ENCODE results near the gene CDK17.
A peak's percentile ranks its signal among the peaks of the same experiment; 100 is the strongest.
"Not testable (repeated sequence)": the region's sequence is repeated elsewhere in the genome, so short reads cannot be mapped to it uniquely, and the experiment has no call there.

The CDK17 gene

DNA sequence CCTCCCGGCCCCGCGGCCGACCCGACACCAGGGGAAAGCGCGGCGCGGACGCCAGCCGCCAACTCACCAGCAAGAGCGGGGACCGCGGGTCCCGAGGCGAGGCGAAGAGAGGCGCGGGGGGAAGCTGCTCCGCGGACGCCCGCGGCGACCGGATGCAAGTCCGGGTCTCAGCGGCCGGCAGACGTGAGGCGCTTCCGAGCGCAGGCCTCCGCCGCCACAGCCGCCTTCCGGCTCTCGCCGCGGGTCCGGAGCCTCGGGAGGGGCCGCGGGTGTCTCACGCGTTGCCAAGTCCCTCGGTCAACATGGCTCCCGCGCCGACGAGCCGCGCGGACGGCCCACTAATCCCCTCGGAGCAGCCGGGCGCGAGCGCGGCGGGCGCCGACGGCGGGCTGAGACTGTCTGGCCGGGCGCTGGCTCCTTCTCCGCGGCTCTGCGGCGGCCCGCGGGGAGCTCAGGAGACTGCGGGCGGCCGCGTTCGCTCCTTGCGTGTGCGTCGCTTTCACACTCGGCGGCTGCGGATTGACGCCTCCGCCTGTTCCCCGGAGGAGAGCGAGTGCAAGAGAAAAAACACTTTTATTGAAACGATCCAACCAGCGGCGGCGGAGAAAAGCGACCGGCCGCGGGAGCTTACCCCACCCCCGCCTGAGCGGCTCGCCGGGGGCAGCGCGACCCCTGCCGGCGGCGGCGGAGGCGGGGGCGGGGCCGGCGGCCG lies at the start of gene CDK17:
Gene CDK17 (minus strand): TSS at position 521 of the 712 bp plus-strand sequence. CDS start 65,603 bp downstream, outside the sequence.
- DNase-seq = peak; percentile 70

DNA sequence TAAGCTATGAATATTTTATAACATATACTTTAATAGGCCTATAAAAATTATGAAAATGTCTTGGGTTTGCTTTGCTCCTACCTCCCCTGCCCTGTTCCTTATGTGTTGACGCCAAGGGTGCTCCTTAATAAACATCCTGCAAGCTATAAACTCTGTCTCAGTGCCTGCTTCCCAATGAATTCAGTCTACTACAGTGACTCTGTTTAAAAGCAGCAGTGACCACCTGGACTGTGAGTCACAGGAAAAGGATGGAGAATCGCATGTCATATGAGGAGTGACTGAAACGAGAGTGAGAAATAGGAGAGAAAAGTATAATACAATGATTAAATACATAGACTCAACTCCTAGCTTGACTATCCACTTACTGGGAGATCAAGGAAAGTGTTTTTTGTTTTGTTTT lies 48.1 kb upstream of the CDK17 start:
- DNase-seq = no peak

DNA sequence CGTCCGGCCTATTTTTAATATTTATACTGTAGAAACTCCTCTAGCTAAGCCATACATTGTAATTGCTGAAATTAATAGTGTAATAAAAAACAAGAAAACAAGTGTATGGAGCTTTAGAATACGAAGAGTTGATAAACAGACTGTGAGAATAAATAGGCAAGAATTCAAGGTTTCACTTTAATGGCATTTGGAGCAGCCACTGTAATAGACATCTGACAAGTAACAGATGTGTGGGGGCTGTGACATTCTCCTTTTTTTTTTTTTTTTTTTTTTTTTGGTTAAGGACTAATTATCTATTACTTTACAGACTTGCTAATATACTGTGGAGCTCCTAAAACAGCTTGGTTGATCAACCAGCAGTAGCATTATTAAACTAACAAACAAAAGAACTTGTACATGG lies 47.0 kb upstream of the CDK17 start:
- no peak for DNase-seq

DNA sequence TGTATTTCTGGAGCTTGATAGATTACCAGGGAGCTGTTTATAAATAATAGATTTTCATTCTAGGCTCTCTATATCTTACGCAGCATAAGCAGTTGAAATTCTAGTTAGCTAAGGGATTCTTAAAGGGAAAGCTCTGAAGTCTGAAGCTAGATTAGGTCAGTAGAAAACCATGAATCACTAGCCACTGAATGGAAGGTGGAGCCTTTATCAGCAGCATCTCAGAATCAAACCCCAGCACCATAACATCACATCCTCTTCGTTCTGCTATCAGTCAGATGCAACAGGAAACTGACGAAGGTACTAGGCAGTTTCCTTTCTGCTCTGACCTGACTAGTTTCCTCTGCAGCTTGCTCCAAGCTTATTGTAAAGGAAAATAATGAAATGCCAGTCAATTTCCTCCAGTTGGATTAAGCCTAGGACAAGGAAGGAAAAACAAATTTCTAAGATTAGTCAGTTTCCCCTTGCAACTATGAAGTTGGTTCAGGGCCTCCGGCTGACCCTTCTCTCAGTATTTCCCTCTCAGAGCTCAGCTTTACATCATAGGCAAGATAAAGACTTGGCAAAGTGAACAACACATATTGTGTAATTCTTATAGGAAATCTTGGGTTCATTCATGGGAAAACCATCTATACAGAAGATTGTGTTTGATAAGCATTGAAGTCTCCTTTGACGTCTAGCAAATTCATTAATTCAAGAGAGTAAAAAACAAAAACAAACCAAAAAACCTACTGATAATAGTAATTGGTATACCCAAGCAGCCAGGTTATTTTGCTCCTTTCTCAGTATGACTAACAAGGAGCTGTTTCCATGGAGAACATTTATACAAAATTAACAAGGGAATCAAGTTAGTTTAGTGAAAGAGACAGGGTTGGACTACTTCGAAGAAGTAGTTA lies 45.7 kb upstream of the CDK17 start:
- no peak for DNase-seq

DNA sequence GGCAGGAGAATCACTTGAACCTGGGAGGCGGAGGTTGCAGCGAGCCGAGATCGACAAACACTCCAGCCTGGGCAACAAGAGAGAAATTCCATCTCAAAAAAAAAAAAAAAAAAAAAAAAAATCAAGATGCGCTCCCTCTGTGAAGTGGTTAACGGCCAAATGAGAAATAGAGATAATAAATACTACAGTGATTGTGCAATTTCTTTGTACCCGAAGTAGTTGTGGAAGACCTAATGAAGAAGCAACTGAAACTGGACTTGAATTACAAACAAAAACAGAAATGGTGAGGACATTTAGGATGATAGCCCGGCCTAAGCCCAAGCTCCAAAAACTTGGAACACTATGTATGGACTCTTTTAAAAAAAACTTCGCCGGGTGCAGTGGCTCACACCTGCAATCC lies 44.2 kb upstream of the CDK17 start:
- no peak for DNase-seq

DNA sequence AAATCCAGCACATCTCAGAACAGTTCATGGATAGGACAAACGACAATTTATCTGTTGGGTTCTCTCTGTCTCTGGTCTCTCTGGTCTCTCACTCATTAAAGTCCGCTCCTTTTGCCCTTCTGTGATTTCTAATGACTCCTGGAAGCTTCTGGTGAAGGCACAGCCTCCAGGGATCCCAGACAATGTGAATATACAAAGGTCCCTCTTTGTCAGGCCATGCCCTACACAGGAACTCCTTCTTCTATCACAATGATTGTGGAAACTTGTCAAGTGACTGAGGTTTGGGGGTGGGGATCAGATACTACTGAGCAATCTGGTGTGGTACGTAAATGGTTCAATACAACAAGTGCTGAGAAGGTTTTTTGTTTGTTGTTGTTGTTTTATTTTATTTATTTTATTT lies 42.7 kb upstream of the CDK17 start:
- no peak for DNase-seq

DNA sequence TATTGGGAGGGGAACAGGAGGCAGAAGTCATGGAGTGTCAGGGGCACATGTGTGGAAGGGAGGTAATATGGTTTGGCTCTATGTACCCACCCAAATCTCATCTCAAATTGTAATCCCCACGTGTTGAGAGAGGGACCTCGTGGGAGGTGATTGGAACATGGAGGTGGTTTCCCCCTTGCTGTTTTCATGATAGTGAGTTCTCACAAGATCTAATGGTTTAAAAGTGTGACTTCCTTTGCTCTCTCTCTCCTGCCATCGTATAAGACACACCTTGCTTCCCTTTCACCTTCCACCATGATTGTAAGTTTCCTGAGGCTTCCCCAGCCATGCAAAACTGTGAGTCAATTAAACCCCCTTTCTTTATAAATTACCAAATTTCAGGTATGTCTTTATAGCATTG lies 41.6 kb upstream of the CDK17 start:
- DNase-seq = no peak

DNA sequence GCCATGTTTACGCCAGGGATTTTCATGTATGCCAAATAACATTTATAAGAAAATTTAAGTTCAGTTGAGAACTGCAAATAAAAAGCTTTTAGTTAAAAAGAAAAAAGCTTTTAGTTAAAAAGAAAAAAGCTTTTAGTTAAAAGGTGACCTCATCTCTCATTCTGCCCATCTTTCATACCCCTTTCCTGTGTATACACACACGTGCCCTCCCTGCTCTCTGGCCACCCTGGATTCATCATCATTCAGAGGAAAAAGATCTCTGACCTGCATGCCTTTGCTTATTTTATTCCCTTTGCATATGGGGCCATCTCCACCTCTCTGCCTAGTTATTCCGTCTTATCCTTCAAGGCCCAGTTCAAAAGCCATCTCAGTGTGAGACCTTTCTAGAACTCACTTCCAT lies 38.1 kb upstream of the CDK17 start:
- no peak for DNase-seq

DNA sequence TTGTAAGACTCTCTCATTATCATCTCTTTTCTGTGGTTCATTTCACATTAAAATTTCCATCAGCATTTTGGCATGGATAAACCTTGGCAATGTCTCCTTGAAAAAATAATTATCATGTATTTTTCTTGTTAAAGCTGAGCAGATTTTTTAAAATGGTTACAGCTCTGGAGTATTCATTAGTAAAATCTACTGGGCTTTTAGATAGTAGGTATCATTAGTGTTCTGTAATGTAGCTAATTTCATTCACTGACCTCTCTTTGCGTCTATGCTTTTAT lies 36.9 kb upstream of the CDK17 start:
- no peak for DNase-seq

DNA sequence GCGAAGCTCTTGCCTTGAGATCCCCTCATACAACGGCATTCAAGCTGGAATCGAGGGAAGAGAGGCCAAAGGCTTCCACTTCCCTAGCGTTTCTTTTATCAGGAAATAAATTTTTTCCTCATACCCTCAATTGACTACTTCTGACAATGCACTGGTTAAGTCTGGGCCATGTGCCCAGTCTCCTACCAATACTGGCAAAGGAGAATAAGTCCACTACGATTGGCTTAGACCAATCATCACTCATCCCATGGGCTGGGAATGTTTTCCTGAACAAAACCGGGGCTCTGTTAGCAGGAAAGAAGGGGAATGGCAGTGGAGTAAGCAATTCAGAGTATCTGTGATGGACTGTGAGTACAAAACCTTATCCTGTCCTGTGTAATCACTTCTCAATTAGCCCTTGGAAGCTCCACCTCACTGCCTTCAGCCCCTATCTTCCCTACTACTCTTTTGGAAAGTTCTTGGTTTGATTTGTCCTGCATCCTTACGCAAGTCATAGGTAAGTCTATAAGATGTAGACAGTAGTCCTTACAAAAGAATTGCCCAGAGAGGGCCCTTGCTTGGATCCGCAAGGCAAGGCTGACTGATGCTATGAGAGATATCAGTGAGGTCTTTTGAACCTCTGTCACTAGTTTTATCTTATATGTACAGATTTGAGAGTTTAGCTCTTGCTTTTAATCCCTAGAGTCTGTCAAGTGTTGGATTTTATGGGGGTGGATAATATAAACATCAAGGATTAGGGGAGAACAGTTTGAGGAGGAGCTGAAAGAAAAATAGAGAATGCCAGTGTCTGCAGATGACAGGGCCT lies 36.3 kb upstream of the CDK17 start:
- no peak for DNase-seq

DNA sequence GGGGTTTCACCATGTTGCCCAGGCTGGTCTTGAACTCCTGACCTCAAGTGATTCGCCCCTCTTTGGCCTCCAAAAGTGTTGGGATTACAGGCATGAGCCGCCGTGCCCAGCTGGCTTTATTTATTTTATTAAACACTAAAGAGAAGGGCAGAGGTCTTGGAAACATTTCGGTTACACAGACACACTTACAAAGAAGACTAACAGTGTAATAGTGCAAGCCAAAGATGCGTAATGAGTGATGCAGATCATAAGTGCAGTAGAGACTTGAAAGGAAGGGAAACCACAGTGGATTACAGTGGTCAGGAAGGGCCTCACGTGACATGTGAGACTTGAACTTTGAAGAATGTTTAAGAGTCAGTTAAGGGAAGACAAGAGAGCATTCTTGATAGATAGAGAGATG lies 33.9 kb upstream of the CDK17 start:
- DNase-seq = no peak

DNA sequence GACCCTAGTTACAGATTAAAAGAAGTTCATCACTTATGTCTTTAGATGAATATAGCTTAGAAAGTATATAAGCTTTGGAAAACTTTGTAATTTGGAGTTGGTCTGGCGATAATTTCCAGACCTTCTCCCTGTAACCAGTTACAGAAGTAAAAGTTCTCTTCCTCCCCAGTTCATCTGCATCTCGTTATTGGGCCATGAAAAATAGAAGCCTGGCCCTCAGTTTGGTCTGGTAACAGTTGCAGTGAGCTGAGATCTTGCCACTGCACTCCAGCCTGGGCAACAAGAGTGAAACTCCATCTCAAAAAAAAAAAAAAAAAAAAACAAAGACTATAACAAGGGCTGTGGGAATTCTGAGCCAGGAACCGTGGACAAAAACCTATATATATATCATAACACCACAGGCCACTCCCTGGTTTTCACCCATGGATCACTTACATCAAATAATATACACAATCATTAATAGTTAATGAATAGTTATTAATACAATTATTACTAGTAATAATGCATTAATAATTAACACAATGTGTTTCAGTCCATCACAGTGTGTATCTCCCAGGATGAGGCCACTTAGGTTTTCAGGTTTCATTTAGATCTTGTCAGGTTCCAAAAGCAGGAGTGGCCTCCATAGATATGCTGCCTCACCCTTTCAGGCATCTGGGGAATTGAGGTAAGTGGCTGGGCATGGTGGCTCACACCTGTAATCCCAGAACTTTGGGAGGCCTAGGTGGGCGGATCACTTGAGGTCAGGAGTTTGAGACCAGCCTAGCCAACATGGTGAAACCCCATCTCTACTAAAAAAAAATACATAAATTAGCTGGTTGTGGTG lies 32.5 kb upstream of the CDK17 start:
- DNase-seq = not testable (repeated sequence)

DNA sequence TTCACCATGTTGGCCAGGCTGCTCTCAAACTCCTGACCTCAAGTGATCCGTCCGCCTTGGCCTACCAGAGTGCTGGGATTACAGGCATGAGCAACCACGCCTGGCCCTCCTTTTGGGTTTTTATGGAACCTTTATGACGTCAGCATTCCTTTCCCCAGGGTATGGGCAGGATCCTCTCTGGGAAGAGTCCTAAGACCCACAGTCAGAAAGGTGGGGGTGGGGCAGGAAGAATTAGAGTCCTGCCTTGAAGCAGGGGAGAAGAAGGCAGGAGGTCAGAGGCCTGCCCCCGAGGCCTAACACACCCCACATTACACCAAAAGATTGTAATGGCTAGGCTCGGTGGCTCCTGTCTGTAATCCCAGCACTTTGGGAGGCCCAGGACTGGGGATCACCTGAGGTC lies 30.8 kb upstream of the CDK17 start:
- no peak for DNase-seq

DNA sequence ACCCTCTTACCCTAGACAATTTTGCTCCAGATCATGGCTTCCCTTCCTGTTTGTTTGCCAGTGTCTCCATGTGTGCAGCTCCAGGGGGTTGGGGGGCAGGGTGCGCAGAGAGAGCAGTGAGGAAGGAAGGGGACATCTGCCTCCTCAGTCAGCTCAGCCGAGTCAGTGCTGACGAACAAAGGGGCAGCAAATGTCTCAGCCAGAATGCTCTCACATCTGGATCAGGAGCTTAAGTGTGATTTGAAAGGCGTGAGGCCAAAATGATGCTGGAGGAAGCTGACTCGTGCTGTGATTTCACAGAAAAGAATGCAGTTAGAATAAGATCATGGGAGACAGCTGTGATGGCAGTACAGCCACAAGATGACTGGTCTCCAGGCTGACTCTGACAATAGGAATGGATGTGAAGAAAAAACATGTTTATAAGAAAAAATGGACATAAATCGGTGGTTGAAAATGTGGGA lies 27.1 kb upstream of the CDK17 start:
- DNase-seq = no peak

DNA sequence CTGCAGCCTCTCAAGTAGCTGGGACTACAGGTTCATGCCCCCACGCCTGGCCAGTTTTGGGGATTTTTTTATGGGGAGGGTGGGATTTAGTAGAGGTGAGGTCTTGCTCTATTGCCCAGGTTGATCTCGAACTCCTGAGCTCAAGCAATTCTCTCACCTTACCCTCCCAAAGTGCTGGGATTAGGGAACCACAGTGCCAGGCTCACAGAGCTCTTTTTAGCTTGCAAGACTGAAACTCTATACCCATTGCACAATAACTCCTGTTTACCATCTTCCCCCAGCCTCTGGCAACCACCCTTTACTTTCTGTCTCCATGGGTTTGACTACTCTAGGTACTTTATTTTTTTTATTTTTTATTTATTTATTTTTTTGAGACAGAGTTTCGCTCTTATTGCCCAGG lies 25.7 kb upstream of the CDK17 start:
- no peak for DNase-seq

DNA sequence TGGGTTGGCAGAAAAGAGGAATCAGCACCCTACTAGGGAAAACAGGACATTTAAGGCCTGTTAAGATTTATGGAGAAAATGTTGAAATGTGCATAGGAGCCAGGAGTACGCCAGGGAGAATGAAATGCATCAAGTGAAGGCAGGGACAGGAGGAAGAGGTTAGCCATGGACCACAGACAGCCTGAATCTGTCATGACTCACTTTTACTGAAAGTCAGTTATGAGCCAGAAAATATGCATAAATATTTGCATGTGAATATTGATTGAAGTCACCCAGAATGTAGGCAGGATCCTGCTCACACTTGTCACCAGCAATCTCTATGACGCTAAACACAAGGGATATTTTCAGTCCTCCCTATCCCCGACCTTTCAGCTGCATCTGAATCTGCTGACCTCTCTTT lies 25.1 kb upstream of the CDK17 start:
- no peak for DNase-seq

DNA sequence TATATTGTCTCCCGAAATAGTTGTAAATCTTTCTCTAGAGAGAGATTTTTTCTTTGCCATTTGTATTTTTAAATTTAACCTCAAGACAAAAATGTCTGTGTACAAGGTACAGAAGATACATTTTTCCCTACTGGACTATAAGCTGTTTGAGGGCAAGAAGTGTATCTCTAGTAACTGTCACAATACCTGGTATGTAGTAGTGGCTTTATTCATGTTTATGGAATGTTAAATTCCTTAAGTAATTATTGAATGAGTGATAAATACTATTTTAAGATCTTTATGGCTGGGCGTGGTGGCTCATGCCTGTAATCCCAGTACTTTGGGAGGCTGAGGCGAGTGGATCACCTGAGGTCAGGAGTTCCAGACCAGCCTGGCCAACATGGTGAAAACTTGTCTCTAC lies 24.4 kb upstream of the CDK17 start:
- DNase-seq = no peak

DNA sequence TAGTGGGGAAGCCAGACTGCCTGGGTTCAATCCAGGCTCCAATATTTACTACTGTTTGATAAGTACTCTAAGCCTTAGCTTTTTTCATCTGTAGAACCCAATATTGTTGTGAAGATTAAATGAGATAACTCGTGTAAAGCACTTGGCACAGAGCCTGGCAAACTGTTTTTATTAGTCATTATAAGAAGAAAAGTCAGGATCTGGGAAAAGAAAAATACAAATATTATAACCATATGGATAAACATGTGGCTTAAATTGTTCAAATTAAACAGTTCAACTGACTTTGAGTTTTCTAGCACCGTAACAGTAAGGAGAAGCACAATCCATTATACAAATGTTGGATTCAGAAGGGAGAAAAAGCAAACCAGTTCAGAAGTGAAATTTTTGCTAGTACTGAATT lies 22.0 kb upstream of the CDK17 start:
- no peak for DNase-seq

DNA sequence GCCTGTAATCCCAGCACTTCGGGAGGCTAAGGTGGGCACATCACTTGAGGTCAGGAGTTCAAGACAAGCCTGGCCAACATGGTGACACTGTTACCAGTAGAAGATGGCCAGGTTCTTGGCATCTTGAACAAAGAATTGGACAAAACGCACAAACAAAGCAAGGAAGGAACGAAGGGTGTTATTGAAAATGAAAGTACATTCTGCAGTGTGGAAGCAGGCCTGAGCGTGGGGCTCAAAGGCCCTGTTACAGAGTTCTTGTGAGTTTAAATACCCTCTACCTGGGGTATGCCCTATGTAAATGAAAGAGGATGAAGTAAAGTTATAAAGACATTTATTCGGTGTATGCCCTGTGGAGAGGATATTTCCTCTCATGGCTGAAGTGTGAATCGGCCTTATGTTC lies 20.8 kb upstream of the CDK17 start:
- no peak for DNase-seq

DNA sequence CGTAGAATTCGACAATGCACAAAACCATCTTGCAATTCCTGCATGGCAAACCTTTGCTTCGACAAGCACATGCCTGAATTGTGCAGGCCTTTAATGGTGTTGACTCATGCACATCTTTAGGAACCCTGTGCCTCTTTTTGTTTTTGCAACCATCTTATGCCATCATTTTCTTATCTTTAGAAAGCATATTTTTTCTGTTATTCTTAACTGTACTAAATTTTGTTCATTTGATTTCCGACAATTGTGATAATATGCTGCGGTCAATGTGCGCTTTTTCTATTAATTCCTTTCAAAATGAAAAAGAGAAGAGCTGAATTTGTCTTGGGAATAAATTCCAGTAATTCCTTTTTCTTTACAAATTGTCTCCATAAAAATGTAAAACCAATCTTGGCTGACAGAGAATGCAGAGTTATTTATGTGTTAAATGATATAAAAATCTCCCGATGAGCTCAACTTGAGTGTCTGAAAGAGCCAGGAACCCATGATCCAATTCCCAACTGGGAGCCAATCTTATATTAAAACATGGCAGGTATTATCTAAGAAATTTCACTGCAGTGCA lies 20.1 kb upstream of the CDK17 start:
- DNase-seq = no peak

DNA sequence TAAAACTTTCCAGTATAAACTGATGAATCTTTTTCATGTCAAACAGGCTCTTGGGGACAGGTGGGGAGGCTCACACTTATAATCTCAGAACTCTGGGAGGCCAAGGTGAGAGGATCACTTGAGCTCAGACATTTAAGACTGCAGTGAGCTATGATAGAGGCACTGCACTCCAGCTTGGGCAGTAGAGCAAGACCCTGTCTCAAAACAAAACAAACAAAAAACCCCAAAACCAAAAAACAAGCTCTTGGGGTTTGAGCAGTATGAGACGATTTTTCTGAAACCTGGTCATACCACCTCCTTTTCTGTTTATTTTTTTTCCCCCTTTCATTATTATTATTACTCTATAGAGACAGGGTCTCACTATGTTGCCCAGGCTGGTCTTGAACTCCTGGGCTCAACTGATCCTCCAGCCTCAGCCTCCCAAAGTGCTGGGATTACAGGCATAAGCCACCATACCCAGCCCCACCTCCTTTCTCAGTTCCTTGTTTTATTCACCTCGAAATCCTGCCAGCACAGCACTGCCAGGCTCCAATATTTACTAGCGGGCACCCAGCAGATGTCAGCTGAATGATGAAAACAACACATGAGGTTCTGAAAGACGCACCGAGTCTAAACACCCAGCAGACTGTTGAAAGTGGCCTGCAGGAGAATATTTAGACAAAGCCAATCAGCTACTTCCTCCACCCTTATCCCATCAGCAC lies 19.5 kb upstream of the CDK17 start:
- DNase-seq = no peak

DNA sequence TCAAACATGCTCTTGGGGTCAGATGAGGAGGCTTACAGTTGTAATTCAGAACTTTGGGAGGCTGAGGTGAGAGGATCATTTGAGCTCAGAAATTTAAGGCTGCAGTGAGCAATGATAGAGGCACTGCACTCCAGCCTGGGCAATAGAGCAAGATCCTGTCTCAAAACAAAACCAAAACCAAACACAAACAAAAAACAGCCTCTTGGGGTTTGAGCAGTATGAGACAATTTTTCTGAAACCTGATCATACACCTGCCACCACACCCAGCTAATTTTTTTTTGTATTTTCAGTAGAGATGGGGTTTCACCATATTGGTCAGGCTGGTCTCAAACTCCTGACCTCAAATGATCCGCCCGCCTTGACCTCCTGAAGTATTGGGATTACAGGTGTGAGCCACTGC lies 17.4 kb upstream of the CDK17 start:
- DNase-seq = not testable (repeated sequence)
